Renal pelvis (tissue), 3 donors: ENCODE data around the gene ZSCAN1. TPM values are rescaled to one million over a fixed set of nuclear protein-coding genes. Genes with fewer than 3 reads are reported as not detected.

Experiments
- polyA plus RNA-seq, 3 donors: library from polyadenylated mRNA; unstranded; fragments of 120-200 nt; gene quantifications; one replicate each; pipeline ENCODE4 v1.2.1, GENCODE V29; 2013; ENCODE audit not compliant: insufficient read length in 3 of 3

The ZSCAN1 gene
- polyA plus RNA-seq, 3 donors, result 6.0 to 8.0 (median 7.8) TPM

Other genes starting within 250 kb of the ZSCAN1 start
- gene ZNF552, start 219.1 kb upstream of the ZSCAN1 start, polyA plus RNA-seq, result 10 to 100 TPM; 13.1 to 31.5 (median 30.4) TPM
- 10 to 100 TPM; 12.1 to 24.3 (median 18.0) TPM for gene ZNF587B, start 203.7 kb upstream of the ZSCAN1 start, polyA plus RNA-seq
- gene ZNF587, start 184.2 kb upstream of the ZSCAN1 start, polyA plus RNA-seq, result 10 to 100 TPM; 19.4 to 51.0 (median 49.6) TPM
- 10 to 100 TPM; 50.7 to 97.4 (median 78.8) TPM for gene ZNF814, start 145.0 kb upstream of the ZSCAN1 start, polyA plus RNA-seq
- gene ZNF417, start 117.4 kb upstream of the ZSCAN1 start, polyA plus RNA-seq, result 10 to 100 TPM; 19.9 to 41.8 (median 40.1) TPM
- gene ZNF418, start 98.6 kb upstream of the ZSCAN1 start, polyA plus RNA-seq, result 10 to 100 TPM; 20.2 to 40.1 (median 30.0) TPM
- 10 to 100 TPM in 2 of 3 donors, 1 to 10 TPM in 1; 9.0 to 11.2 (median 11.0) TPM for gene ZNF256, start 86.3 kb upstream of the ZSCAN1 start, polyA plus RNA-seq
- gene C19orf18, start 59.5 kb upstream of the ZSCAN1 start, polyA plus RNA-seq, result 1 to 10 TPM in 2 of 3 donors, under 1 TPM in 1; 0.97 to 3.0 (median 2.8) TPM
- gene ZNF606, start 31.2 kb upstream of the ZSCAN1 start, polyA plus RNA-seq, result 10 to 100 TPM; 27.9 to 32.3 (median 31.5) TPM
- 10 to 100 TPM; 19.9 to 31.6 (median 29.9) TPM for gene ZNF135, start 25.3 kb downstream of the ZSCAN1 start, polyA plus RNA-seq
- 100 to 1,000 TPM; 103 to 124 (median 107) TPM for gene ZSCAN18, start 64.2 kb downstream of the ZSCAN1 start, polyA plus RNA-seq
- 10 to 100 TPM; 21.9 to 23.4 (median 22.0) TPM for gene ZNF329, start 116.8 kb downstream of the ZSCAN1 start, polyA plus RNA-seq
- 10 to 100 TPM; 19.1 to 24.9 (median 23.8) TPM for gene ZNF274, start 149.0 kb downstream of the ZSCAN1 start, polyA plus RNA-seq
- gene ZNF544, start 194.9 kb downstream of the ZSCAN1 start, polyA plus RNA-seq, result 10 to 100 TPM; 34.2 to 47.5 (median 44.4) TPM
- 10 to 100 TPM in 2 of 3 donors, 1 to 10 TPM in 1; 6.6 to 10.7 (median 10.5) TPM for gene ZNF8, start 244.9 kb downstream of the ZSCAN1 start, polyA plus RNA-seq